SK-N-SH (cell line): ENCODE measurements around the gene PAFAH1B2. TPM values are rescaled to one million over a fixed set of nuclear protein-coding genes. Genes with fewer than 3 reads are reported as not detected.
"Not testable (repeated sequence)": the region's sequence is repeated elsewhere in the genome, so short reads cannot be mapped to it uniquely, and the experiment has no call there.

ENCODE experiments used
- CTCF ChIA-PET: fragments of 300-600, 350-600 bp; formaldehyde crosslinking; extraction: SDS; loops from one replicate; lab custom pipeline; 2021; lab: Yijun Ruan, JAX
- POLR2A ChIA-PET: fragments of 350-600 bp; sonication (Branson Sonifier 250); formaldehyde crosslinking; extraction: SDS; loops from one replicate; lab custom pipeline; 2020; ENCODE audit warnings: antibody characterized with exemption, inconsistent platforms; lab: Yijun Ruan, JAX
- DNase-seq: peaks from one replicate; pipeline ENCODE4 v3.0.0; 2012
- H2AFZ ChIP-seq: fragments of 200-600 bp; sonication (generic); 2 replicates; pipeline ENCODE4 v1.8.1; 2016; ENCODE audit warnings: antibody characterized with exemption, mild to moderate bottlenecking, low read depth
- H3F3A ChIP-seq: fragments of 200-600 bp; sonication (generic); replicated peaks from 2 replicates; pipeline ENCODE3; 2016; ENCODE audit warnings: antibody characterized with exemption, mild to moderate bottlenecking; ENCODE audit not compliant: insufficient read depth
- H3K27ac ChIP-seq, 2 experiments: fragments of 200-500 bp in 1 of 2; fragments of 200-600 bp in 1 of 2; sonication (Bioruptor generic) in 1 of 2; sonication (generic), shearing (Covaris generic) in 1 of 2; 2 replicates each; pipeline versions ENCODE4 v1.5.1 to v1.6.1; 2014 to 2016; ENCODE audit warnings: low read depth in 2 of 2, inconsistent platforms in 1 of 2, low read length in 1 of 2, mild to moderate bottlenecking in 1 of 2, mixed read lengths in 1 of 2
- H3K27me3 ChIP-seq: fragments of 200-600 bp; sonication (generic), shearing (Covaris generic); 2 replicates; pipeline ENCODE4 v1.6.1; 2016; ENCODE audit warnings: mixed run types; ENCODE audit not compliant: insufficient read depth
- H3K36me3 ChIP-seq, 2 experiments: fragments of 200-500 bp in 1 of 2; fragments of 200-600 bp in 1 of 2; sonication (Bioruptor generic) in 1 of 2; sonication (generic) in 1 of 2; replicated peaks in 1 of 2; 2 replicates each; pipeline versions ENCODE3 to v1.5.1; 2014 to 2016; ENCODE audit warnings: low read length in 1 of 2, mild to moderate bottlenecking in 1 of 2; ENCODE audit not compliant: insufficient read depth in 2 of 2, control insufficient read depth in 1 of 2
- H3K4me1 ChIP-seq, 2 experiments: fragments of 200-500 bp in 1 of 2; fragments of 200-600 bp in 1 of 2; sonication (Bioruptor generic) in 1 of 2; sonication (generic), shearing (Covaris generic) in 1 of 2; 2 replicates each; pipeline versions ENCODE4 v1.5.1 to v1.6.1; 2014 to 2016; ENCODE audit warnings: low read depth in 1 of 2, low read length in 1 of 2, mixed run types in 1 of 2; ENCODE audit not compliant: insufficient read depth in 2 of 2, control insufficient read depth in 1 of 2
- H3K4me2 ChIP-seq: fragments of 200-600 bp; sonication (generic), shearing (Covaris generic); 2 replicates; pipeline ENCODE4 v1.6.1; 2017; ENCODE audit warnings: mixed run types
- H3K4me3 ChIP-seq, 2 experiments: fragments of 200-500 bp in 1 of 2; fragments of 200-600 bp in 1 of 2; sonication (Bioruptor generic) in 1 of 2; sonication (generic), shearing (Covaris generic) in 1 of 2; 2 replicates each; pipeline versions ENCODE4 v1.5.1 to v1.8.1; 2014 to 2016; ENCODE audit warnings: low read depth in 2 of 2, inconsistent platforms in 1 of 2, low read length in 1 of 2, mild to moderate bottlenecking in 1 of 2, mixed read lengths in 1 of 2, moderate library complexity in 1 of 2
- H3K79me2 ChIP-seq: fragments of 200-600 bp; sonication (generic); 2 replicates; pipeline ENCODE4 v1.8.1; 2017; ENCODE audit warnings: mild to moderate bottlenecking; ENCODE audit not compliant: insufficient read depth
- H3K9ac ChIP-seq: fragments of 200-600 bp; sonication (generic); 2 replicates; pipeline ENCODE4 v1.6.1; 2017; ENCODE audit warnings: mixed run types
- H3K9me2 ChIP-seq: fragments of 200-600 bp; sonication (generic); 2 replicates; pipeline ENCODE4 v1.6.1; 2017; ENCODE audit warnings: mixed run types
- H3K9me3 ChIP-seq: fragments of 200-600 bp; sonication (generic); 2 replicates; pipeline ENCODE4 v1.6.1; 2017; ENCODE audit warnings: mixed run types, mild to moderate bottlenecking, moderate library complexity
- H4K20me1 ChIP-seq: fragments of 200-600 bp; sonication (generic); 2 replicates; pipeline ENCODE4 v1.6.1; 2017; ENCODE audit warnings: mild to moderate bottlenecking, mixed run types; ENCODE audit not compliant: insufficient read depth
- EP300 ChIP-seq, 2 experiments: IDR thresholded peaks; 2 replicates each; pipeline versions ENCODE4 v1.4.0 to v1.6.1; 2012; ENCODE audit warnings: borderline replicate concordance in 1 of 2, low read depth in 1 of 2, low read length in 1 of 2
- FOSL2 ChIP-seq: IDR thresholded peaks from 2 replicates; pipeline ENCODE4 v1.4.0; 2012; ENCODE audit warnings: low read depth, mild to moderate bottlenecking, moderate library complexity, borderline replicate concordance
- GABPA ChIP-seq: IDR thresholded peaks from 2 replicates; pipeline ENCODE4 v1.4.0; 2012; ENCODE audit warnings: low read depth, mild to moderate bottlenecking
- NRF1 ChIP-seq: IDR thresholded peaks from 2 replicates; pipeline ENCODE4 v1.6.1; 2012; ENCODE audit warnings: low read depth, mild to moderate bottlenecking, low read length
- WGBS: methylation state at CpG from one replicate; pipeline ENCODE4 v1.1.6; 2017; ENCODE audit warnings: low lambda C conversion rate; 5-methylcytosine and 5-hydroxymethylcytosine counted together
- polyA plus RNA-seq, 3 experiments: library from polyadenylated mRNA; depleted of rRNA; stranded (reverse); fragments of >200 nt; gene quantifications; 2 replicates each; pipeline ENCODE4 v1.2.3, GENCODE V29; 2012
- TF ChIP-seq, protein P1 (sequence below): fragments of 150-350 bp; IDR thresholded peaks from 2 replicates; pipeline ENCODE4 v1.6.1; 2017; ENCODE audit warnings: antibody characterized with exemption, low read length, low read depth, borderline replicate concordance
- TF ChIP-seq, protein P2 (sequence below): IDR thresholded peaks from 2 replicates; pipeline ENCODE4 v1.6.1; 2012; ENCODE audit warnings: mild to moderate bottlenecking, low read depth, low read length, moderate library complexity
- TF ChIP-seq, protein P3 (sequence below): IDR thresholded peaks from 2 replicates; pipeline ENCODE4 v1.4.0; 2012; ENCODE audit warnings: low read depth, borderline replicate concordance

The PAFAH1B2 gene
- polyA plus RNA-seq, 1 of the 3 experiments (the other 2 are of a cell fraction): 19.6 TPM

DNA sequence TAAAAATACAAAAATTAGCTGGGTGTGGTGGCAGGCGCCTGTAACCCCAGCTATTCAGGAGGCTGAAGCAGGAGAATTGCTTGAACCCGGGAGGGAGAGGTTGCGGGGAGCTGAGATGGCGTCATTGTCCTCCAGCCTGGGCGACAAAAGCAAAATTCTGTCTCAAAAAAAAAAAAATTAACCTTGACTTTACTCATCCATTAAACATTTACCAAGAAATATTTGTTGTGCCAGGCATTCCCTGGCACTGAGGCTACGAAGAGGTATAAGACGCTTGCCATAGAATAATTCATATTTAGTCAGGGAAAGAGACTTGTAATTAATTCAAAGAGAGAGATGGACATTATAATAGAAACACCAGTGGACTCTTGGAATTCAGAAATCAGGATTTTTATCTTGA lies 13.2 kb upstream of the PAFAH1B2 start (continued):
- no peak for TF ChIP-seq NRF1
- TF ChIP-seq, protein P1, sequence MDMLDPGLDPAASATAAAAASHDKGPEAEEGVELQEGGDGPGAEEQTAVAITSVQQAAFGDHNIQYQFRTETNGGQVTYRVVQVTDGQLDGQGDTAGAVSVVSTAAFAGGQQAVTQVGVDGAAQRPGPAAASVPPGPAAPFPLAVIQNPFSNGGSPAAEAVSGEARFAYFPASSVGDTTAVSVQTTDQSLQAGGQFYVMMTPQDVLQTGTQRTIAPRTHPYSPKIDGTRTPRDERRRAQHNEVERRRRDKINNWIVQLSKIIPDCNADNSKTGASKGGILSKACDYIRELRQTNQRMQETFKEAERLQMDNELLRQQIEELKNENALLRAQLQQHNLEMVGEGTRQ: no peak
- TF ChIP-seq GABPA: no peak

DNA sequence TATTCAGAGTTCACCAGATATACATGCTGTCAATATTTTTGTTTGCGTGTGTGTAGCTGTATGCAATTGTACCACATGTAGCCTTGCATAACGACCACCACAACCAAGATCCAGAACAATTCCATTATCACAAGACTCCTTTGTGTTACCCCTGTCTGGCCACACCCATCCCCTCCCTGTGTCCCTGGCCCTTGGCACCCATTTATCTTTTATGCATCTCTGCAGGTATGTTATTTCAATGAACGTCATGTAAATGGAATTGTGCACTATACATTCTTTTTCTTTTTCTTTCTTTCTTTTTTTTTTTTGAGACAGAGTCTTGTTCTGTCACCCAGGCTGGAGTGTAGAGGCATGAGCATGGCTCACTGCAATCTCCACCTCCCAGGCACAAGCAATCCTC lies 9.7 kb upstream of the PAFAH1B2 start:
- no peak overlapping the region for H3K9ac ChIP-seq
- no peaks in the 10 kb centered on the region for H3F3A ChIP-seq
- 57% methylated on average over 3 of the region's 3 CpGs for WGBS
- H3K4me3 ChIP-seq: no peak overlapping the region
- H3K36me3 ChIP-seq: no peaks in the 10 kb centered on the region
- POLR2A ChIA-PET: no interaction called here
- H3K9me2 ChIP-seq: no peaks in the 10 kb centered on the region
- H3K4me2 ChIP-seq: no peak overlapping the region
- TF ChIP-seq, protein P2, sequence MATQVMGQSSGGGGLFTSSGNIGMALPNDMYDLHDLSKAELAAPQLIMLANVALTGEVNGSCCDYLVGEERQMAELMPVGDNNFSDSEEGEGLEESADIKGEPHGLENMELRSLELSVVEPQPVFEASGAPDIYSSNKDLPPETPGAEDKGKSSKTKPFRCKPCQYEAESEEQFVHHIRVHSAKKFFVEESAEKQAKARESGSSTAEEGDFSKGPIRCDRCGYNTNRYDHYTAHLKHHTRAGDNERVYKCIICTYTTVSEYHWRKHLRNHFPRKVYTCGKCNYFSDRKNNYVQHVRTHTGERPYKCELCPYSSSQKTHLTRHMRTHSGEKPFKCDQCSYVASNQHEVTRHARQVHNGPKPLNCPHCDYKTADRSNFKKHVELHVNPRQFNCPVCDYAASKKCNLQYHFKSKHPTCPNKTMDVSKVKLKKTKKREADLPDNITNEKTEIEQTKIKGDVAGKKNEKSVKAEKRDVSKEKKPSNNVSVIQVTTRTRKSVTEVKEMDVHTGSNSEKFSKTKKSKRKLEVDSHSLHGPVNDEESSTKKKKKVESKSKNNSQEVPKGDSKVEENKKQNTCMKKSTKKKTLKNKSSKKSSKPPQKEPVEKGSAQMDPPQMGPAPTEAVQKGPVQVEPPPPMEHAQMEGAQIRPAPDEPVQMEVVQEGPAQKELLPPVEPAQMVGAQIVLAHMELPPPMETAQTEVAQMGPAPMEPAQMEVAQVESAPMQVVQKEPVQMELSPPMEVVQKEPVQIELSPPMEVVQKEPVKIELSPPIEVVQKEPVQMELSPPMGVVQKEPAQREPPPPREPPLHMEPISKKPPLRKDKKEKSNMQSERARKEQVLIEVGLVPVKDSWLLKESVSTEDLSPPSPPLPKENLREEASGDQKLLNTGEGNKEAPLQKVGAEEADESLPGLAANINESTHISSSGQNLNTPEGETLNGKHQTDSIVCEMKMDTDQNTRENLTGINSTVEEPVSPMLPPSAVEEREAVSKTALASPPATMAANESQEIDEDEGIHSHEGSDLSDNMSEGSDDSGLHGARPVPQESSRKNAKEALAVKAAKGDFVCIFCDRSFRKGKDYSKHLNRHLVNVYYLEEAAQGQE: no peak
- TF ChIP-seq EP300 (IDR thresholded peaks at IDR 0.05; ENCODE audit: borderline replicate concordance in 1 of 2, low read depth in 1 of 2, low read length in 1 of 2) (no peak), FOSL2 (no peak)
- TF ChIP-seq, protein P3, sequence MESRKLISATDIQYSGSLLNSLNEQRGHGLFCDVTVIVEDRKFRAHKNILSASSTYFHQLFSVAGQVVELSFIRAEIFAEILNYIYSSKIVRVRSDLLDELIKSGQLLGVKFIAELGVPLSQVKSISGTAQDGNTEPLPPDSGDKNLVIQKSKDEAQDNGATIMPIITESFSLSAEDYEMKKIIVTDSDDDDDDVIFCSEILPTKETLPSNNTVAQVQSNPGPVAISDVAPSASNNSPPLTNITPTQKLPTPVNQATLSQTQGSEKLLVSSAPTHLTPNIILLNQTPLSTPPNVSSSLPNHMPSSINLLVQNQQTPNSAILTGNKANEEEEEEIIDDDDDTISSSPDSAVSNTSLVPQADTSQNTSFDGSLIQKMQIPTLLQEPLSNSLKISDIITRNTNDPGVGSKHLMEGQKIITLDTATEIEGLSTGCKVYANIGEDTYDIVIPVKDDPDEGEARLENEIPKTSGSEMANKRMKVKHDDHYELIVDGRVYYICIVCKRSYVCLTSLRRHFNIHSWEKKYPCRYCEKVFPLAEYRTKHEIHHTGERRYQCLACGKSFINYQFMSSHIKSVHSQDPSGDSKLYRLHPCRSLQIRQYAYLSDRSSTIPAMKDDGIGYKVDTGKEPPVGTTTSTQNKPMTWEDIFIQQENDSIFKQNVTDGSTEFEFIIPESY: no peak
- no peaks in the 10 kb centered on the region for H3K4me1 ChIP-seq
- no peak overlapping the region for H2AFZ ChIP-seq
- no peak overlapping the region for H3K27ac ChIP-seq
- DNase-seq: no peak
- no peaks in the 10 kb centered on the region for H4K20me1 ChIP-seq
- no peaks in the 10 kb centered on the region for H3K79me2 ChIP-seq
- H3K27me3 ChIP-seq: no peaks in the 10 kb centered on the region
- no peaks in the 10 kb centered on the region for H3K9me3 ChIP-seq
- CTCF ChIA-PET: interaction anchor here (0.6 to 0.8 kb wide), 2 partner anchors 38 to 1704 kb away, joined by 3 to 4 read pairs; no protein-coding TSS in a partner anchor

DNA sequence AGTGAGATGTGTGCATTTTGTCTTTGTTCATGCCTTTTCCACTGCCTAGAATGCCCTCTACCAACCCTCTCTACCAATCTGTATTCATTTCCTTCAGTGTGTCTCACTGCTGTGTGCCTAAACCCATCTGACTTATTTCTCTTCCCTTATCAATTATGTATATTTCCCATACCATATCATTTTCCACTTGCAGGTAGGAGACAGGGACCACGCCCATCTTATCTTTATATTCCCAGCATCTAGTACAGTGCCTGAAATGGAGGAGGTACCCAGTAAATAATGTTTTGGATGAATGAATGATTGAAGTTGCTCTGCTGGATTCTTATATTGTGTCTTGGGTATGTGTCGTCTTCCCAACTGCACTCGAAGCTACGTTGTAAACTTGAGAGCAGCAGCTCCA lies 9.1 kb upstream of the PAFAH1B2 start:
- whole genome bisulfite sequencing: 78% methylated on average over 1 of the region's 4 CpGs

DNA sequence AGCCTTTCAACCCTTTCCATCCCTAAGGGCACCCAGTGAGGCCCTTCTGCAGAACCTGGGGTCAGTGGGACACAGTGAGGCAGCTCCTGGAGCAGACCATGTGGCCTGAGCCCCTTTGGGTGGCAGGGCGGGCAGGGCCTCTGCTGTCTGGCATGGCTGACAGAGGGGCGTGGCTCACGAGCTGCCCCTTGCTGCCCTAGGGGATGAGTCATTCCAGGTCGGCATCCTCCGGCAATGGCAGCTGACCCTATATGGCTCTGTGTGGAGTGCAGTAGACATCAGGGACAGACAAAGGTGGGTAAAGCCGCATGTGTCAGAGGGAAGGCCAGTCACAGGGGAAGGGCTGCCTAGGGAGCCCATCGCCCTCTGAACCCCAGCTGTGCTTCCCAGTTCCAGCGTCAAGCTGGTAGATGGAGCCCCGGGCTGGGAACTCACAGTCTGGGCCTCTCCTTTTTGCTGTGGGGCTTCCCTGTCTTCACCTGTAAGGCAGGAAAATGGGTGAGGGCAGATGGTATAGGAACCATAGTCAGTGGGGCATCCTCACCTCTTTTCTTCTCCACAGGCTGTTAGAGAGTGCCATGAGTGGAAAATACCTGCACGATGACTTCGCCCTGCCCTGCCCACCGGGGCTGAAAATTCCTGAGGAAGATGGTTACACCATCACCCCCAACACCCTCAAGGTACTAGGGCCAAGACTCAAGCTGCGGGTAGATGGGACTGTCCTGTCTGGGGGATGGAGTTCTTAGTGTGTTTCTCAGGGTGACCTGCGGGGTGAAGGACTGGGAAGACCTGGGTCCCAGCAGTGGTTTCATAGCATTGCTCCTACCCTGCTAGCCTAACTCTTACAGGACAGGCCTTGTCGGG lies 6.6 kb upstream of the PAFAH1B2 start:
- H3K36me3 ChIP-seq, H3K9ac ChIP-seq, H2AFZ ChIP-seq, H3K4me3 ChIP-seq, H3K9me2 ChIP-seq, H3F3A ChIP-seq, H3K79me2 ChIP-seq, H3K9me3 ChIP-seq, H3K27me3 ChIP-seq, H3K27ac ChIP-seq, H3K4me2 ChIP-seq, DNase-seq, H4K20me1 ChIP-seq, POLR2A ChIA-PET, H3K4me1 ChIP-seq, CTCF ChIA-PET: not testable (repeated sequence)
- no CpG with 5 or more reads among the region's 15 CpGs for WGBS

More for the DNA sequence above, 9.1 kb upstream of the PAFAH1B2 start:
- H3F3A ChIP-seq, H3K27ac ChIP-seq, POLR2A ChIA-PET, DNase-seq, H3K4me1 ChIP-seq, H3K4me2 ChIP-seq, CTCF ChIA-PET, H3K4me3 ChIP-seq, H2AFZ ChIP-seq, H3K9ac ChIP-seq, H3K9me2 ChIP-seq, H3K27me3 ChIP-seq, H4K20me1 ChIP-seq, H3K36me3 ChIP-seq, H3K79me2 ChIP-seq, H3K9me3 ChIP-seq: not testable (repeated sequence)
